ENCODE data around the gene KIFBP.

DNA sequence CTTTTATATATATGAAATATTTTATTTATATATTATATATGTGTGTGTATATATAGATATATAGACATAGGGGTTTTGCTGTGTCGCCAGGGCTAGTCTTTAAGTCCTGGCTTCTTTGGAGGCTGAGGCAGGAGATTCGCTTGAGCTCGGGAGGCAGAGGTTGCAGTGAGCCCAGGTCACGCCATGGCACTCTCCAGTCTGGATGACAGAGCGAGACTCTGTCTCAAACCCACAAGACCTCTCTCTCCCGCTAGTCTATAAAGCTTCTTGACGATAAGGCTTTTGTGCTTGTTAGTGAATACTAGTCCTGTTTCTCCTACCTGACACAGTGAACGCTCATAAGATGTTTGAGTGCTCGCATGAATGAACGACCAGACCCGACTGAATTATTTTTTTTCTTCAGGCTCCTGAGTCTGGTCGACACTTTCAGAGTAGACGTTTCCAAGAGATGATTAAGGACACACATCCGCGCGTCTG lies 33.2 kb upstream of the KIFBP start:
- TF ChIP-seq, protein P1, sequence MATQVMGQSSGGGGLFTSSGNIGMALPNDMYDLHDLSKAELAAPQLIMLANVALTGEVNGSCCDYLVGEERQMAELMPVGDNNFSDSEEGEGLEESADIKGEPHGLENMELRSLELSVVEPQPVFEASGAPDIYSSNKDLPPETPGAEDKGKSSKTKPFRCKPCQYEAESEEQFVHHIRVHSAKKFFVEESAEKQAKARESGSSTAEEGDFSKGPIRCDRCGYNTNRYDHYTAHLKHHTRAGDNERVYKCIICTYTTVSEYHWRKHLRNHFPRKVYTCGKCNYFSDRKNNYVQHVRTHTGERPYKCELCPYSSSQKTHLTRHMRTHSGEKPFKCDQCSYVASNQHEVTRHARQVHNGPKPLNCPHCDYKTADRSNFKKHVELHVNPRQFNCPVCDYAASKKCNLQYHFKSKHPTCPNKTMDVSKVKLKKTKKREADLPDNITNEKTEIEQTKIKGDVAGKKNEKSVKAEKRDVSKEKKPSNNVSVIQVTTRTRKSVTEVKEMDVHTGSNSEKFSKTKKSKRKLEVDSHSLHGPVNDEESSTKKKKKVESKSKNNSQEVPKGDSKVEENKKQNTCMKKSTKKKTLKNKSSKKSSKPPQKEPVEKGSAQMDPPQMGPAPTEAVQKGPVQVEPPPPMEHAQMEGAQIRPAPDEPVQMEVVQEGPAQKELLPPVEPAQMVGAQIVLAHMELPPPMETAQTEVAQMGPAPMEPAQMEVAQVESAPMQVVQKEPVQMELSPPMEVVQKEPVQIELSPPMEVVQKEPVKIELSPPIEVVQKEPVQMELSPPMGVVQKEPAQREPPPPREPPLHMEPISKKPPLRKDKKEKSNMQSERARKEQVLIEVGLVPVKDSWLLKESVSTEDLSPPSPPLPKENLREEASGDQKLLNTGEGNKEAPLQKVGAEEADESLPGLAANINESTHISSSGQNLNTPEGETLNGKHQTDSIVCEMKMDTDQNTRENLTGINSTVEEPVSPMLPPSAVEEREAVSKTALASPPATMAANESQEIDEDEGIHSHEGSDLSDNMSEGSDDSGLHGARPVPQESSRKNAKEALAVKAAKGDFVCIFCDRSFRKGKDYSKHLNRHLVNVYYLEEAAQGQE (IDR thresholded peaks at IDR 0.05; ENCODE audit: insufficient read depth in 1 of 2, low read depth in 2 of 2, low read length in 2 of 2) = no peak
- TF ChIP-seq POLR2AphosphoS5 (IDR thresholded peaks at IDR 0.05; ENCODE audit: low read depth, low read length) (no peak), FOXP2 (optimal IDR thresholded peaks at IDR 0.05; ENCODE audit: borderline replicate concordance, extremely low read depth, extremely low read length, insufficient read depth) (no peak)
